Mesodermal cell (in vitro differentiated cells): ENCODE data around the gene SPOCK1.

Experiments
- H3K27ac ChIP-seq: 2 replicates; pipeline ENCODE4 v1.7.0; 2013; ENCODE audit warnings: mild to moderate bottlenecking, low read depth, low read length, moderate library complexity; ENCODE audit not compliant: severe bottlenecking
- H3K36me3 ChIP-seq: 2 replicates; pipeline ENCODE4 v1.7.1; 2013; ENCODE audit warnings: mild to moderate bottlenecking, low read length, moderate library complexity; ENCODE audit not compliant: control insufficient read depth, insufficient read depth
- H3K4me1 ChIP-seq: one replicate; pipeline ENCODE4 v1.7.1; 2013; ENCODE audit warnings: mild to moderate bottlenecking, low read length; ENCODE audit not compliant: insufficient read depth, control insufficient read depth, poor library complexity, severe bottlenecking
- H3K4me3 ChIP-seq: 2 replicates; pipeline ENCODE4 v1.7.0; 2013; ENCODE audit warnings: low read length, control low read depth, mild to moderate bottlenecking; ENCODE audit not compliant: insufficient read depth, poor library complexity, severe bottlenecking; ENCODE audit errors: extremely low read depth
- H3K9me3 ChIP-seq: 2 replicates; pipeline ENCODE4 v1.7.1; 2013; ENCODE audit warnings: mild to moderate bottlenecking, low read length, moderate library complexity; ENCODE audit not compliant: control insufficient read depth
- whole genome bisulfite sequencing, 2 experiments: methylation state at CpG; one replicate each; pipeline ENCODE4 v1.1.5; 2013; ENCODE audit warnings: missing lambda C conversion rate in 2 of 2; ENCODE audit not compliant: insufficient coverage in 2 of 2; 5-methylcytosine and 5-hydroxymethylcytosine counted together

The SPOCK1 gene

GRCh38 chr5:137300411-137301240 is 198.5 kb downstream of the SPOCK1 start:
- 76 to 79% methylated on average over 2 of the region's 4 CpGs for WGBS, 2 experiments
- Histone ChIP-seq H3K4me3 (no peak overlapping the region), H3K4me1 (no peaks in the 10 kb centered on the region), H3K36me3 (no peaks in the 10 kb centered on the region), H3K9me3 (no peaks in the 10 kb centered on the region), H3K27ac (no peak overlapping the region)

- H3K4me1 ChIP-seq: no peaks in the 10 kb centered on the region
- WGBS, 2 experiments: 89 to 92% methylated on average over 11 of the region's 12 CpGs
- no peaks in the 10 kb centered on the region for H3K9me3 ChIP-seq
- no peak overlapping the region for H3K27ac ChIP-seq
- H3K36me3 ChIP-seq: no peaks in the 10 kb centered on the region
- no peak overlapping the region for H3K4me3 ChIP-seq
Measured at GRCh38 chr5:137296213-137296781, 202.8 kb downstream of the SPOCK1 start.

GRCh38 chr5:137294604-137295003 is 204.5 kb downstream of the SPOCK1 start:
- WGBS, 2 experiments: 81 to 85% methylated on average over 1 of the region's 1 CpG
- Histone ChIP-seq H3K36me3 (no peaks in the 10 kb centered on the region), H3K9me3 (no peaks in the 10 kb centered on the region), H3K4me3 (no peak overlapping the region), H3K4me1 (no peaks in the 10 kb centered on the region), H3K27ac (no peak overlapping the region)

GRCh38 chr5:137292461-137293027 is 206.6 kb downstream of the SPOCK1 start:
- Histone ChIP-seq H3K4me3 (no peak overlapping the region), H3K4me1 (no peaks in the 10 kb centered on the region), H3K36me3 (no peaks in the 10 kb centered on the region), H3K9me3 (no peaks in the 10 kb centered on the region), H3K27ac (no peak overlapping the region)
- 83 to 94% methylated on average over 2 to 3 of the region's 8 CpGs for WGBS, 2 experiments

GRCh38 chr5:137291436-137291835 is 207.7 kb downstream of the SPOCK1 start:
- H3K9me3 ChIP-seq: no peaks in the 10 kb centered on the region
- H3K27ac ChIP-seq: no peak overlapping the region
- no peaks in the 10 kb centered on the region for H3K4me1 ChIP-seq
- WGBS, 2 experiments: 71% methylated on average over 1 of the region's 2 CpGs; no CpG with 5 or more reads in 1 of the 2 experiments
- H3K36me3 ChIP-seq: no peaks in the 10 kb centered on the region
- H3K4me3 ChIP-seq: no peak overlapping the region

- H3K4me3 ChIP-seq: no peak overlapping the region
- H3K27ac ChIP-seq: no peak overlapping the region
- no peaks in the 10 kb centered on the region for H3K36me3 ChIP-seq
- H3K9me3 ChIP-seq: no peaks in the 10 kb centered on the region
- 100% methylated on average over 1 of the region's 1 CpG; no CpG with 5 or more reads in 1 of the 2 experiments for WGBS, 2 experiments
- no peaks in the 10 kb centered on the region for H3K4me1 ChIP-seq
Measured at GRCh38 chr5:137291031-137291430, 208.1 kb downstream of the SPOCK1 start.

GRCh38 chr5:137290373-137290772 is 208.8 kb downstream of the SPOCK1 start:
- H3K36me3 ChIP-seq: no peaks in the 10 kb centered on the region
- no peaks in the 10 kb centered on the region for H3K4me1 ChIP-seq
- H3K9me3 ChIP-seq: no peaks in the 10 kb centered on the region
- H3K27ac ChIP-seq: no peak overlapping the region
- WGBS, 2 experiments: 94 to 100% methylated on average over 3 of the region's 3 CpGs
- no peak overlapping the region for H3K4me3 ChIP-seq

GRCh38 chr5:137289856-137290255 is 209.3 kb downstream of the SPOCK1 start:
- no CpG with 5 or more reads among the region's 1 CpG for WGBS, 2 experiments
- Histone ChIP-seq H3K4me1 (no peaks in the 10 kb centered on the region), H3K9me3 (no peaks in the 10 kb centered on the region), H3K27ac (no peak overlapping the region), H3K4me3 (no peak overlapping the region), H3K36me3 (no peaks in the 10 kb centered on the region)

GRCh38 chr5:137287569-137287968 is 211.6 kb downstream of the SPOCK1 start:
- H3K36me3 ChIP-seq: no peaks in the 10 kb centered on the region
- H3K9me3 ChIP-seq: no peaks in the 10 kb centered on the region
- H3K4me3 ChIP-seq: no peak overlapping the region
- 92% methylated on average over 2 of the region's 2 CpGs; no CpG with 5 or more reads in 1 of the 2 experiments for WGBS, 2 experiments
- H3K27ac ChIP-seq: no peak overlapping the region
- no peaks in the 10 kb centered on the region for H3K4me1 ChIP-seq

- H3K27ac ChIP-seq: no peak overlapping the region
- no peaks in the 10 kb centered on the region for H3K36me3 ChIP-seq
- H3K4me1 ChIP-seq: peaks cover 10% of the 10 kb centered on the region
- 75 to 81% methylated on average over 2 to 4 of the region's 4 CpGs for WGBS, 2 experiments
- no peak overlapping the region for H3K4me3 ChIP-seq
- H3K9me3 ChIP-seq: no peaks in the 10 kb centered on the region
Measured at GRCh38 chr5:137286025-137286610, 213.0 kb downstream of the SPOCK1 start.
